Osteocyte (in vitro differentiated cells): Measurements from ENCODE around the gene YWHAQ. TPM values are rescaled to one million over a fixed set of nuclear protein-coding genes. Genes with fewer than 3 reads are reported as not detected.

Experiments used
- DNase-seq: peaks from one replicate; pipeline ENCODE4 v3.0.0; 2021; ENCODE audit warnings: mixed read lengths; ENCODE audit not compliant: unreplicated experiment; ENCODE audit errors: extremely low spot score
- H3K27ac Mint-ChIP-seq: one replicate; pipeline ENCODE4 v1.8.0; 2021; ENCODE audit warnings: mild to moderate bottlenecking, mixed read lengths; ENCODE audit not compliant: unreplicated experiment
- H3K27me3 Mint-ChIP-seq: one replicate; pipeline ENCODE4 v1.8.0; 2021; ENCODE audit warnings: mixed read lengths; ENCODE audit not compliant: unreplicated experiment
- H3K36me3 Mint-ChIP-seq: one replicate; pipeline ENCODE4 v1.8.0; 2021; ENCODE audit warnings: mixed read lengths; ENCODE audit not compliant: unreplicated experiment
- H3K4me1 Mint-ChIP-seq: one replicate; pipeline ENCODE4 v1.8.0; 2021; ENCODE audit warnings: mixed read lengths; ENCODE audit not compliant: unreplicated experiment
- H3K4me3 Mint-ChIP-seq: one replicate; pipeline ENCODE4 v1.8.0; 2021; ENCODE audit warnings: mild to moderate bottlenecking, moderate library complexity, mixed read lengths; ENCODE audit not compliant: unreplicated experiment
- H3K9me3 Mint-ChIP-seq: one replicate; pipeline ENCODE4 v1.8.0; 2021; ENCODE audit warnings: mixed read lengths; ENCODE audit not compliant: unreplicated experiment
- CTCF ChIP-seq: fragments of 200-600 bp; sonication (generic); IDR thresholded peaks from 2 replicates; pipeline ENCODE4 v1.5.0; 2021; ENCODE audit warnings: antibody characterized with exemption, mild to moderate bottlenecking, moderate library complexity
- total RNA-seq: library from RNA; stranded (reverse); gene quantifications from 2 replicates; pipeline ENCODE4 v1.2.1, GENCODE V29; 2021

YWHAQ gene
- total RNA-seq, 1 donor from 2014 or later: 296 TPM

- H3K27me3 Mint-ChIP-seq: no peaks in the 10 kb centered on the region
- H3K4me1 Mint-ChIP-seq: peaks cover 10% of the 10 kb centered on the region
Measured at GRCh38 chr2:9570182-9571060, 60.4 kb downstream of the YWHAQ start.

GRCh38 chr2:9565436-9566153 lies 65.2 kb downstream of the YWHAQ start:
- no peaks in the 10 kb centered on the region for H3K36me3 Mint-ChIP-seq
- TF ChIP-seq CTCF: no peak
- peak overlapping the region; percentile 93 for H3K27ac Mint-ChIP-seq
- DNase-seq: peak; percentile 87
- H3K4me3 Mint-ChIP-seq: peak overlapping the region; percentile 15
- H3K9me3 Mint-ChIP-seq: no peaks in the 10 kb centered on the region
- peaks cover 13% of the 10 kb centered on the region for H3K4me1 Mint-ChIP-seq
- no peaks in the 10 kb centered on the region for H3K27me3 Mint-ChIP-seq

More at GRCh38 chr2:9570182-9571060, 60.4 kb downstream of the YWHAQ start:
- H3K4me3 Mint-ChIP-seq: no peak overlapping the region
- DNase-seq: no peak
- H3K36me3 Mint-ChIP-seq: no peaks in the 10 kb centered on the region
- no peaks in the 10 kb centered on the region for H3K9me3 Mint-ChIP-seq
- H3K27ac Mint-ChIP-seq: no peak overlapping the region
- TF ChIP-seq CTCF: peak; percentile 25

- Mint-ChIP-seq H3K36me3 (peaks cover 4% of the 10 kb centered on the region), H3K27me3 (no peaks in the 10 kb centered on the region), H3K4me3 (no peak overlapping the region), H3K4me1 (peaks cover 40% of the 10 kb centered on the region), H3K9me3 (no peaks in the 10 kb centered on the region), H3K27ac (peak overlapping the region; percentile 54)
- no peak for TF ChIP-seq CTCF
- no peak for DNase-seq
Measured at GRCh38 chr2:9560628-9561027, 70.2 kb downstream of the YWHAQ start.

GRCh38 chr2:9558948-9559381 lies 71.8 kb downstream of the YWHAQ start:
- DNase-seq: no peak
- no peak for TF ChIP-seq CTCF
- peaks cover 43% of the 10 kb centered on the region for H3K4me1 Mint-ChIP-seq
- peak overlapping the region; percentile 52 for H3K4me3 Mint-ChIP-seq
- H3K27me3 Mint-ChIP-seq: no peaks in the 10 kb centered on the region
- H3K36me3 Mint-ChIP-seq: peaks cover 4% of the 10 kb centered on the region
- H3K9me3 Mint-ChIP-seq: no peaks in the 10 kb centered on the region
- H3K27ac Mint-ChIP-seq: peak overlapping the region; percentile 98
